ENCODE results near the gene MRPS22.

DNA sequence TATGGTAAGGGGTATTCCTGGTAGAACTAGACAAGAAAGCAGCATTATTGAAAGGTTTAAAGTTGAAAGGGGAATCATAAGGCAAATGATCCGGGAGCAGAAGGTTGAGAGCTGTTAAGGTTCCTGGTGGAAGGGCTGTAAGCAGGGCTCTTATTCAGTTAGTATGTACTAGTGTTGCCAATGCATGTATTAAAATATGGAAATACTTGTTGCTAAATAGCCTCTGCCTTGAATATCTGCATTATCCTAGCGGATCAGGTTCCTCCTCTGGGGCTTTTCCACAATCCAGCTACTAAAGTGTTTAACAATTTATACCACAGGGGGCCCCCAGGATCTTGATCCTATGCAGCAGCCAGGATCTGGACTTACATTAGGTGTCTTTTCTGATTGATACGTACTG, 52.9 kb downstream of the MRPS22 start:
- TF ChIP-seq, protein P1, sequence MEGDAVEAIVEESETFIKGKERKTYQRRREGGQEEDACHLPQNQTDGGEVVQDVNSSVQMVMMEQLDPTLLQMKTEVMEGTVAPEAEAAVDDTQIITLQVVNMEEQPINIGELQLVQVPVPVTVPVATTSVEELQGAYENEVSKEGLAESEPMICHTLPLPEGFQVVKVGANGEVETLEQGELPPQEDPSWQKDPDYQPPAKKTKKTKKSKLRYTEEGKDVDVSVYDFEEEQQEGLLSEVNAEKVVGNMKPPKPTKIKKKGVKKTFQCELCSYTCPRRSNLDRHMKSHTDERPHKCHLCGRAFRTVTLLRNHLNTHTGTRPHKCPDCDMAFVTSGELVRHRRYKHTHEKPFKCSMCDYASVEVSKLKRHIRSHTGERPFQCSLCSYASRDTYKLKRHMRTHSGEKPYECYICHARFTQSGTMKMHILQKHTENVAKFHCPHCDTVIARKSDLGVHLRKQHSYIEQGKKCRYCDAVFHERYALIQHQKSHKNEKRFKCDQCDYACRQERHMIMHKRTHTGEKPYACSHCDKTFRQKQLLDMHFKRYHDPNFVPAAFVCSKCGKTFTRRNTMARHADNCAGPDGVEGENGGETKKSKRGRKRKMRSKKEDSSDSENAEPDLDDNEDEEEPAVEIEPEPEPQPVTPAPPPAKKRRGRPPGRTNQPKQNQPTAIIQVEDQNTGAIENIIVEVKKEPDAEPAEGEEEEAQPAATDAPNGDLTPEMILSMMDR (conservative IDR thresholded peaks at IDR 0.05): no peak
- no peak for TF ChIP-seq ZFX (IDR thresholded peaks at IDR 0.05)
